Keratinocyte (primary cell): ENCODE measurements around the gene RAB8B.

Source experiments
- CTCF ChIP-seq, 3 experiments: IDR thresholded peaks in 1 of 3; conservative IDR thresholded peaks in 1 of 3; optimal IDR thresholded peaks in 1 of 3; 2 replicates in 2 of 3; 3 replicates in 1 of 3; pipeline versions ENCODE3 to v1.5.1; 2011; ENCODE audit warnings: low read length in 3 of 3, mild to moderate bottlenecking in 3 of 3, moderate library complexity in 2 of 3, control low read depth in 1 of 3, inconsistent platforms in 1 of 3; ENCODE audit not compliant: insufficient read depth in 2 of 3; ENCODE audit errors: extremely low read depth in 1 of 3
- EZH2 ChIP-seq: IDR thresholded peaks from one replicate; pipeline ENCODE4 v1.6.1; 2012; ENCODE audit warnings: inconsistent platforms, mild to moderate bottlenecking, low read length, moderate library complexity

GRCh38 chr15:63172851-63173451, 16.5 kb upstream of the RAB8B start:
- TF ChIP-seq CTCF (optimal IDR thresholded peaks at IDR 0.05 in 1 of 3, IDR thresholded peaks at IDR 0.05 in 1 of 3, conservative IDR thresholded peaks at IDR 0.05 in 1 of 3; ENCODE audit: extremely low read depth in 1 of 3, insufficient read depth in 2 of 3, low read length in 3 of 3): no peak
- no peak for TF ChIP-seq EZH2
